ENCODE measurements around the gene GABBR2. TPM values are rescaled to one million over a fixed set of nuclear protein-coding genes. Genes with fewer than 3 reads are reported as not detected.

Gene GABBR2
- total RNA-seq, 1 experiment from 2014 or later, result 0.23 TPM

- CTCF ChIA-PET, result no interaction called here
- Histone ChIP-seq H3K36me3 (ENCODE audit: control insufficient read depth, insufficient read depth, low read length) (no peaks in the 10 kb centered on the region), H3K4me3 (ENCODE audit: low read depth, low read length) (no peak overlapping the region), H3K9me3 (no peaks in the 10 kb centered on the region), H3K4me1 (no peaks in the 10 kb centered on the region), H3K27me3 (replicated peaks; ENCODE audit: control insufficient read depth, insufficient read depth, low read length) (no peaks in the 10 kb centered on the region)
- BruUV-seq (replicated peaks), result no TSS peak
- no peaks in the 10 kb centered on the region for H3K36me3 Mint-ChIP-seq (ENCODE audit: insufficient read depth, unreplicated experiment)
- H3K9me3 Mint-ChIP-seq (ENCODE audit: unreplicated experiment), result no peaks in the 10 kb centered on the region
- TF ChIP-seq CTCF (IDR thresholded peaks at IDR 0.05; ENCODE audit: insufficient read depth in 1 of 2, low read depth in 1 of 2, low read length in 1 of 2, severe bottlenecking in 1 of 2, unreplicated experiment in 1 of 2), result no peak
- no peaks in the 10 kb centered on the region for H3K27me3 Mint-ChIP-seq (ENCODE audit: insufficient read depth, unreplicated experiment)
- DNase-seq, result no peak
- intact Hi-C loops (cut with micrococcal nuclease; ENCODE audit: unreplicated experiment), result no loop called here
- no peaks in the 10 kb centered on the region for H3K4me1 Mint-ChIP-seq (ENCODE audit: low read depth, unreplicated experiment)
- POLR2A ChIA-PET, result no interaction called here
- H3K4me3 Mint-ChIP-seq (ENCODE audit: unreplicated experiment), result no peak overlapping the region
- no peak overlapping the region for H3K27ac Mint-ChIP-seq (ENCODE audit: unreplicated experiment)
Measured at GRCh38 chr9:98298476-98298875, 410.3 kb downstream of the GABBR2 start.

DNA sequence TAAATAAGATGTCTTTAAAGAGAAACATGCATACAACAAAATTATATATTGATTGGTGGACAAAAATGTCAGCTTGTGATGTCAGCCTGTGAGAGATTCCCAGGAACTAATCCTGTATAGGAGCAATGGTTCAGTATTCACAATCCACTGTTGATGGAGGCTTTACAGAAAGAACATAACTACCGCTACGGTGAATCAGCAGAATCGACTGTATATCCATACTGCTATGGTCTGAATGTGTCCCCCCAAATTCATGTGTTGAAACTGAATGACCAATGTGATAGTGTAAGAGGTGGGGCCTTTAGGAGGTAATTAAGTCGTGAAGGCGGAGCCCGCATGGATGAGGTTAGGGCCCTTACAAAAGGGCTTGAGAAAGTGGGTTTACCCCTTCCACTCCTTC is 412.9 kb downstream of the GABBR2 start:
- H3K4me1 ChIP-seq, result no peaks in the 10 kb centered on the region
- no peaks in the 10 kb centered on the region for H3K4me1 Mint-ChIP-seq (ENCODE audit: low read depth, unreplicated experiment)
- no peaks in the 10 kb centered on the region for H3K36me3 Mint-ChIP-seq (ENCODE audit: insufficient read depth, unreplicated experiment)
- no peak overlapping the region for H3K27ac Mint-ChIP-seq (ENCODE audit: unreplicated experiment)
- no peak for TF ChIP-seq CTCF (IDR thresholded peaks at IDR 0.05; ENCODE audit: insufficient read depth in 1 of 2, low read depth in 1 of 2, low read length in 1 of 2, severe bottlenecking in 1 of 2, unreplicated experiment in 1 of 2)
- no peaks in the 10 kb centered on the region for H3K9me3 Mint-ChIP-seq (ENCODE audit: unreplicated experiment)
- no peak overlapping the region for H3K4me3 ChIP-seq (ENCODE audit: low read depth, low read length)
- no peaks in the 10 kb centered on the region for H3K36me3 ChIP-seq (ENCODE audit: control insufficient read depth, insufficient read depth, low read length)
- intact Hi-C loops (cut with micrococcal nuclease; ENCODE audit: unreplicated experiment), result no loop called here
- no peaks in the 10 kb centered on the region for H3K27me3 Mint-ChIP-seq (ENCODE audit: insufficient read depth, unreplicated experiment)
- ChIA-PET CTCF (no interaction called here), POLR2A (no interaction called here)
- H3K27me3 ChIP-seq (replicated peaks; ENCODE audit: control insufficient read depth, insufficient read depth, low read length), result no peaks in the 10 kb centered on the region
- no peak overlapping the region for H3K4me3 Mint-ChIP-seq (ENCODE audit: unreplicated experiment)
- no peak for DNase-seq
- no TSS peak for BruUV-seq (replicated peaks)
- H3K9me3 ChIP-seq, result no peaks in the 10 kb centered on the region

DNA sequence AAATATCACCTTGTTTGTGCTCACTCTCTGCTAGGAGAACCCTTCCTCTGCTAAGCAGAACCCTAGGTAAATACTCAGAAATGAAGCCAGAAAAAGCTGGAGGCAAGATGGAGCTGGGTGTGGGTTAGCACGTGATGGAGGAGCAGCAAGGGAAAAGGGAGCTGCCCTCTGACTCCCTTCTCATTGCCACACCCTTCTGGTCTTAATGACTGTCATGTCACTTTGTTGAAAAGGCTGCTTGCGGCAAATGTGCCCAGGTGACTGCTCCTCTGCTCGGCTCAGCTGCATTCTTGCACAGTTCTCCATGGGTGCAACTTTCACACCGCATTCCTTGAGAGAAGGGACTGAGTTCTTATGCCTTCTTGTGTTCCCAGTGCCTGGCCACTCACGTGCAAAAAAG is 416.9 kb downstream of the GABBR2 start:
- no peaks in the 10 kb centered on the region for H3K9me3 Mint-ChIP-seq (ENCODE audit: unreplicated experiment)
- CTCF ChIA-PET, result interaction anchor here (0.6 kb wide), 1 partner anchor 323 kb away, joined by 4 read pairs; no protein-coding TSS in a partner anchor
- H3K27me3 Mint-ChIP-seq (ENCODE audit: insufficient read depth, unreplicated experiment), result no peaks in the 10 kb centered on the region
- no peak for DNase-seq
- H3K36me3 Mint-ChIP-seq (ENCODE audit: insufficient read depth, unreplicated experiment), result no peaks in the 10 kb centered on the region
- H3K4me3 ChIP-seq (ENCODE audit: low read depth, low read length), result no peak overlapping the region
- H3K27me3 ChIP-seq (replicated peaks; ENCODE audit: control insufficient read depth, insufficient read depth, low read length), result no peaks in the 10 kb centered on the region
- H3K36me3 ChIP-seq (ENCODE audit: control insufficient read depth, insufficient read depth, low read length), result no peaks in the 10 kb centered on the region
- intact Hi-C loops (cut with micrococcal nuclease; ENCODE audit: unreplicated experiment), result no loop called here
- no peaks in the 10 kb centered on the region for H3K9me3 ChIP-seq
- TF ChIP-seq CTCF (IDR thresholded peaks at IDR 0.05; ENCODE audit: insufficient read depth in 1 of 2, low read depth in 1 of 2, low read length in 1 of 2, severe bottlenecking in 1 of 2, unreplicated experiment in 1 of 2), result no peak
- no TSS peak for BruUV-seq (replicated peaks)
- H3K4me1 ChIP-seq, result peaks cover 5% of the 10 kb centered on the region
- no peak overlapping the region for H3K27ac Mint-ChIP-seq (ENCODE audit: unreplicated experiment)
- H3K4me1 Mint-ChIP-seq (ENCODE audit: low read depth, unreplicated experiment), result peaks cover 9% of the 10 kb centered on the region
- POLR2A ChIA-PET, result no interaction called here
- no peak overlapping the region for H3K4me3 Mint-ChIP-seq (ENCODE audit: unreplicated experiment)

Data from Caco-2 (cell line).